Keratinocyte (primary cell): Measurements from ENCODE around the gene DCTN1. TPM values are rescaled to one million over a fixed set of nuclear protein-coding genes. Genes with fewer than 3 reads are reported as not detected.
A peak's percentile ranks its signal among the peaks of the same experiment; 100 is the strongest.

Experiments used
- DNase-seq: peaks from one replicate; pipeline ENCODE4 v3.0.0-alpha.2; 2011; ENCODE audit warnings: low read depth, missing footprints, low spot score
- FAIRE-seq: peaks from 2 replicates; lab custom pipeline; 2011; peaks lifted over from hg19 to GRCh38; lab: Jason Lieb, UNC
- H2AFZ ChIP-seq: 2 replicates; pipeline ENCODE4 v1.6.0; 2012; ENCODE audit warnings: low read length, control low read depth, inconsistent platforms; ENCODE audit not compliant: control insufficient read depth
- H3K27ac ChIP-seq: 2 replicates; pipeline ENCODE4 v1.5.1; 2011; ENCODE audit warnings: low read length; ENCODE audit not compliant: control insufficient read depth, insufficient read depth
- H3K27me3 ChIP-seq: 3 replicates; pipeline ENCODE4 v1.6.0; 2011; ENCODE audit warnings: low read length; ENCODE audit not compliant: control insufficient read depth, insufficient read depth; ENCODE audit errors: extremely low read depth
- H3K36me3 ChIP-seq, 2 experiments: 2 replicates in 1 of 2; 3 replicates in 1 of 2; pipeline ENCODE4 v1.5.1; 2011; ENCODE audit warnings: low read length in 2 of 2, mild to moderate bottlenecking in 1 of 2; ENCODE audit not compliant: control insufficient read depth in 2 of 2, insufficient read depth in 2 of 2; ENCODE audit errors: extremely low read depth in 1 of 2
- H3K4me1 ChIP-seq: 3 replicates; pipeline ENCODE4 v1.5.1; 2011; ENCODE audit warnings: low read length; ENCODE audit not compliant: control insufficient read depth, insufficient read depth; ENCODE audit errors: extremely low read depth
- H3K4me2 ChIP-seq: 3 replicates; pipeline ENCODE4 v1.6.0; 2011; ENCODE audit warnings: low read depth, low read length; ENCODE audit not compliant: control insufficient read depth, insufficient read depth; ENCODE audit errors: extremely low read depth
- H3K4me3 ChIP-seq, 3 experiments: fragments of 200-600 bp in 1 of 3; sonication (generic) in 1 of 3; 2 replicates in 2 of 3; 3 replicates in 1 of 3; pipeline ENCODE4 v1.5.1; 2011 to 2016; ENCODE audit warnings: low read length in 3 of 3, mild to moderate bottlenecking in 3 of 3, control low read depth in 2 of 3, inconsistent platforms in 1 of 3, low read depth in 1 of 3, mixed read lengths in 1 of 3, mixed run types in 1 of 3, moderate library complexity in 1 of 3; ENCODE audit not compliant: control insufficient read depth in 2 of 3, insufficient read depth in 2 of 3; ENCODE audit errors: extremely low read depth in 1 of 3
- H3K79me2 ChIP-seq: 2 replicates; pipeline ENCODE4 v1.6.0; 2012; ENCODE audit warnings: low read length; ENCODE audit not compliant: control insufficient read depth, insufficient read depth
- H3K9ac ChIP-seq: 3 replicates; pipeline ENCODE4 v1.6.0; 2011; ENCODE audit warnings: low read length; ENCODE audit not compliant: control insufficient read depth, insufficient read depth; ENCODE audit errors: extremely low read depth
- H3K9me1 ChIP-seq: 3 replicates; pipeline ENCODE4 v1.6.0; 2011; ENCODE audit warnings: low read length; ENCODE audit not compliant: control insufficient read depth, insufficient read depth; ENCODE audit errors: extremely low read depth
- H3K9me3 ChIP-seq: 2 replicates; pipeline ENCODE4 v1.5.1; 2012; ENCODE audit warnings: low read depth, low read length; ENCODE audit not compliant: control insufficient read depth
- H4K20me1 ChIP-seq: 3 replicates; pipeline ENCODE4 v1.6.0; 2011; ENCODE audit warnings: low read length; ENCODE audit not compliant: control insufficient read depth, insufficient read depth; ENCODE audit errors: extremely low read depth
- EZH2 ChIP-seq: IDR thresholded peaks from one replicate; pipeline ENCODE4 v1.6.1; 2012; ENCODE audit warnings: inconsistent platforms, mild to moderate bottlenecking, low read length, moderate library complexity
- dilution Hi-C: fragments of 300-500 bp; cut with MboI; formaldehyde crosslinking; loops from one replicate; pipeline ENCODE4 v1.7.0; 2020; ENCODE audit warnings: low sequenced_read_pairs; ENCODE audit not compliant: extremely low pct_ligation_motif_present
- polyA plus RNA-seq, 5 experiments: library from polyadenylated mRNA; depleted of rRNA in 3 of 5; stranded (reverse) in 3 of 5; stranded (forward) in 1 of 5; unstranded in 1 of 5; fragments of >200 nt; gene quantifications; 1 replicate in 1 of 5; 2 replicates in 3 of 5; 3 replicates in 1 of 5; pipeline versions ENCODE4 v1.2.1 to v1.2.3, GENCODE V29; 2011 to 2012; ENCODE audit warnings: missing spikeins in 2 of 5, low read depth in 1 of 5, low replicate concordance in 1 of 5
- TF ChIP-seq, protein P1 (sequence below), 3 experiments: IDR thresholded peaks in 1 of 3; conservative IDR thresholded peaks in 1 of 3; optimal IDR thresholded peaks in 1 of 3; 2 replicates in 2 of 3; 3 replicates in 1 of 3; pipeline versions ENCODE3 to v1.5.1; 2011; ENCODE audit warnings: low read length in 3 of 3, mild to moderate bottlenecking in 3 of 3, moderate library complexity in 2 of 3, control low read depth in 1 of 3, inconsistent platforms in 1 of 3; ENCODE audit not compliant: insufficient read depth in 2 of 3; ENCODE audit errors: extremely low read depth in 1 of 3

The DCTN1 gene
- polyA plus RNA-seq, 1 donor (not counting 4 experiments of a cell fraction or from before 2014, with no cell fraction given) = 110 TPM

- H3K27ac ChIP-seq = peak overlapping the region; percentile 76
- no peaks in the 10 kb centered on the region for H3K9me3 ChIP-seq
- FAIRE-seq = peak; percentile 89
- peaks cover 23% of the 10 kb centered on the region for H3K4me1 ChIP-seq
- H3K9ac ChIP-seq = peak overlapping the region; percentile 32
- H2AFZ ChIP-seq = no peak overlapping the region
- H3K36me3 ChIP-seq = no peaks in the 10 kb centered on the region
- no peak for TF ChIP-seq EZH2
- H3K27me3 ChIP-seq = no peaks in the 10 kb centered on the region
- H4K20me1 ChIP-seq = no peaks in the 10 kb centered on the region
- H3K9me1 ChIP-seq = no peaks in the 10 kb centered on the region
- no peak for DNase-seq
- H3K4me3 ChIP-seq = no peak overlapping the region
- H3K4me2 ChIP-seq = peak overlapping the region; percentile 46
- dilution Hi-C loops = no loop called here
- H3K79me2 ChIP-seq = no peaks in the 10 kb centered on the region
Measured at GRCh38 chr2:74406035-74406434, 25.9 kb upstream of the DCTN1 start.

DNA sequence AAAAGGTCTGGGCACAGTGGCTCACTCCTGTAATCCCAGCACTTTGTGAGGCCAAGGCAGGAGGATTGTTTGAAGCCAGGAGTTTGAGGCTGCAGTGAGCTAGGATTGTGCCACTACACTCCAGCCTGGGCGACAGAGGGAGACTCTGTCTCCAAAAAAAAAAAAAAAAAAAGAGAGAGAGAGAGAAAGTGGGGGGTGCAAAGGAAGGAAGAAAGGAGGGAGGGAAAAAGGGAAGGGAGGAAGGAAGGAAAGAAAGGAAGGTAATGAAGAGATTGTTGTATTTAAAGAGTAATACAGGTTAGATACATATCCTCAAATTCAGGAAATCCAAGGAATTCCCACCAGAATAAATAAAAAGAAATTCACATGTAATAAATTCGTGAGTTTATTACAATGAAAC is 21.8 kb upstream of the DCTN1 start:
- Histone ChIP-seq H3K4me3 (no peak overlapping the region), H3K9me3 (no peaks in the 10 kb centered on the region), H3K36me3 (no peaks in the 10 kb centered on the region), H3K27me3 (no peaks in the 10 kb centered on the region), H3K9ac (no peak overlapping the region), H3K27ac (no peak overlapping the region), H4K20me1 (no peaks in the 10 kb centered on the region), H3K9me1 (no peaks in the 10 kb centered on the region), H2AFZ (no peak overlapping the region), H3K79me2 (no peaks in the 10 kb centered on the region), H3K4me2 (no peak overlapping the region), H3K4me1 (peaks cover 15% of the 10 kb centered on the region)
- DNase-seq (no peak), FAIRE-seq (no peak)
- TF ChIP-seq, protein P1, sequence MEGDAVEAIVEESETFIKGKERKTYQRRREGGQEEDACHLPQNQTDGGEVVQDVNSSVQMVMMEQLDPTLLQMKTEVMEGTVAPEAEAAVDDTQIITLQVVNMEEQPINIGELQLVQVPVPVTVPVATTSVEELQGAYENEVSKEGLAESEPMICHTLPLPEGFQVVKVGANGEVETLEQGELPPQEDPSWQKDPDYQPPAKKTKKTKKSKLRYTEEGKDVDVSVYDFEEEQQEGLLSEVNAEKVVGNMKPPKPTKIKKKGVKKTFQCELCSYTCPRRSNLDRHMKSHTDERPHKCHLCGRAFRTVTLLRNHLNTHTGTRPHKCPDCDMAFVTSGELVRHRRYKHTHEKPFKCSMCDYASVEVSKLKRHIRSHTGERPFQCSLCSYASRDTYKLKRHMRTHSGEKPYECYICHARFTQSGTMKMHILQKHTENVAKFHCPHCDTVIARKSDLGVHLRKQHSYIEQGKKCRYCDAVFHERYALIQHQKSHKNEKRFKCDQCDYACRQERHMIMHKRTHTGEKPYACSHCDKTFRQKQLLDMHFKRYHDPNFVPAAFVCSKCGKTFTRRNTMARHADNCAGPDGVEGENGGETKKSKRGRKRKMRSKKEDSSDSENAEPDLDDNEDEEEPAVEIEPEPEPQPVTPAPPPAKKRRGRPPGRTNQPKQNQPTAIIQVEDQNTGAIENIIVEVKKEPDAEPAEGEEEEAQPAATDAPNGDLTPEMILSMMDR (optimal IDR thresholded peaks at IDR 0.05 in 1 of 3, IDR thresholded peaks at IDR 0.05 in 1 of 3, conservative IDR thresholded peaks at IDR 0.05 in 1 of 3; ENCODE audit: extremely low read depth in 1 of 3, insufficient read depth in 2 of 3, low read length in 3 of 3) = no peak
- dilution Hi-C loops = no loop called here

- Histone ChIP-seq H2AFZ (peak overlapping the region; percentile 42), H3K27me3 (no peaks in the 10 kb centered on the region), H3K9me3 (no peaks in the 10 kb centered on the region), H3K27ac (no peak overlapping the region), H3K4me3 (no peak overlapping the region), H4K20me1 (no peaks in the 10 kb centered on the region), H3K79me2 (no peaks in the 10 kb centered on the region), H3K36me3 (no peaks in the 10 kb centered on the region), H3K9ac (no peak overlapping the region), H3K4me1 (no peaks in the 10 kb centered on the region), H3K4me2 (no peak overlapping the region), H3K9me1 (no peaks in the 10 kb centered on the region)
- dilution Hi-C loops = no loop called here
- DNase-seq (no peak), FAIRE-seq (peak; percentile 26)
- TF ChIP-seq EZH2 = no peak
- TF ChIP-seq, protein P1 (optimal IDR thresholded peaks at IDR 0.05 in 1 of 3, IDR thresholded peaks at IDR 0.05 in 1 of 3, conservative IDR thresholded peaks at IDR 0.05 in 1 of 3; ENCODE audit: extremely low read depth in 1 of 3, insufficient read depth in 2 of 3, low read length in 3 of 3) = peak; percentile 30 to 62 (median 56)
Measured at GRCh38 chr2:74399785-74400184, 19.7 kb upstream of the DCTN1 start.
